Measurements from ENCODE around the gene MAST1. TPM values are rescaled to one million over a fixed set of nuclear protein-coding genes. Genes with fewer than 3 reads are reported as not detected.

The MAST1 gene
- total and polyA plus RNA-seq, 2 donors (not counting 1 experiment from before 2014, with no cell fraction given) = 0.39 to 1.1 TPM

DNA sequence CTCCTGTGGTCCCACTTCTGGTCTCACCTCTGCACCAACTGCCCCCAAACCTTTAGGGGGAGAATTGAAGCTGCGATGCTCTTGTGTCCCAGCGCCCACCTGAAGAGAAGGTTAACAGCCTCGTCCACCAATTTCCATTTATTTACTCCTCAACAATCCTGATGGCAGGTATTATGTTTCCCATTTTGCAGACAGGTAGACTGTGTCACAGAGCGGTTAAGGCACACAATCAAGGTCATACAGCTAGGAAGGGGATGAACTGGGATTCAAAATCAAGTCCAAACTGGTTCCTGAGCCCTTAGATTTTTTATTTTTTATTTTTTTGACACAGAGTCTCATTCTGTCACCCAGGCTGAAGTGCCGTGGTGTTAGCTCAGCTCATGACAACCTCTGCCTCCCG, 36.8 kb downstream of the MAST1 start:
- no peak overlapping the region for H3K4me3 Mint-ChIP-seq
- WGBS (ENCODE audit: insufficient coverage) = no CpG with 5 or more reads among the region's 6 CpGs
- intact Hi-C loops (cut with micrococcal nuclease) = no loop called here
- Histone ChIP-seq H4K20me1 (ENCODE audit: control insufficient read depth, insufficient read depth, low read length, poor library complexity, severe bottlenecking) (no peaks in the 10 kb centered on the region), H3K4me1 (ENCODE audit: control insufficient read depth in 2 of 2, insufficient read depth in 2 of 2, low read length in 2 of 2) (peaks cover 0 to 4% of the 10 kb centered on the region in 2 donors), H3K9me3 (ENCODE audit: control extremely low read depth in 1 of 3, control insufficient read depth in 2 of 3, insufficient read depth in 1 of 3, low read length in 2 of 3) (peaks cover 0 to 19% (median 0%) of the 10 kb centered on the region in 3 donors), H3K27me3 (replicated peaks in 1 of 4; ENCODE audit: control extremely low read depth in 1 of 4, control insufficient read depth in 3 of 4, insufficient read depth in 4 of 4, low read length in 3 of 4) (no peaks in the 10 kb centered on the region), H3K4me2 (replicated peaks; ENCODE audit: low read depth, low read length, poor library complexity, severe bottlenecking) (no peak overlapping the region), H3K4me3 (ENCODE audit: control extremely low read depth in 1 of 5, extremely low read depth in 1 of 5, insufficient read depth in 1 of 5, low read depth in 2 of 5, low read length in 4 of 5) (no peak overlapping the region), H3K27ac (ENCODE audit: low read length in 2 of 2) (no peak overlapping the region), H3K9ac (ENCODE audit: low read length) (no peak overlapping the region), H3K36me3 (replicated peaks in 1 of 2; ENCODE audit: control extremely low read depth in 1 of 2, control insufficient read depth in 1 of 2, extremely low read depth in 1 of 2, insufficient read depth in 2 of 2, low read length in 1 of 2) (peaks cover 0 to 28% of the 10 kb centered on the region in 2 experiments), H3K79me2 (ENCODE audit: control insufficient read depth, insufficient read depth, low read length) (peaks cover 10% of the 10 kb centered on the region), H2AFZ (ENCODE audit: insufficient read depth, low read depth, low read length, poor library complexity, severe bottlenecking) (no peak overlapping the region)
- peaks cover 4% of the 10 kb centered on the region for H3K9me3 Mint-ChIP-seq (ENCODE audit: insufficient read depth)
- H3K4me1 Mint-ChIP-seq = peaks cover 3% of the 10 kb centered on the region
- no peak for DNase-seq
- no peak for ATAC-seq (ENCODE audit: low read depth)
- H3K27ac Mint-ChIP-seq = no peak overlapping the region
- no peaks in the 10 kb centered on the region for H3K27me3 Mint-ChIP-seq
- no peak for TF ChIP-seq EZH2 (IDR thresholded peaks at IDR 0.05; ENCODE audit: borderline replicate concordance, insufficient read depth, low read depth, low read length, poor library complexity, severe bottlenecking)
- TF ChIP-seq, protein P1, sequence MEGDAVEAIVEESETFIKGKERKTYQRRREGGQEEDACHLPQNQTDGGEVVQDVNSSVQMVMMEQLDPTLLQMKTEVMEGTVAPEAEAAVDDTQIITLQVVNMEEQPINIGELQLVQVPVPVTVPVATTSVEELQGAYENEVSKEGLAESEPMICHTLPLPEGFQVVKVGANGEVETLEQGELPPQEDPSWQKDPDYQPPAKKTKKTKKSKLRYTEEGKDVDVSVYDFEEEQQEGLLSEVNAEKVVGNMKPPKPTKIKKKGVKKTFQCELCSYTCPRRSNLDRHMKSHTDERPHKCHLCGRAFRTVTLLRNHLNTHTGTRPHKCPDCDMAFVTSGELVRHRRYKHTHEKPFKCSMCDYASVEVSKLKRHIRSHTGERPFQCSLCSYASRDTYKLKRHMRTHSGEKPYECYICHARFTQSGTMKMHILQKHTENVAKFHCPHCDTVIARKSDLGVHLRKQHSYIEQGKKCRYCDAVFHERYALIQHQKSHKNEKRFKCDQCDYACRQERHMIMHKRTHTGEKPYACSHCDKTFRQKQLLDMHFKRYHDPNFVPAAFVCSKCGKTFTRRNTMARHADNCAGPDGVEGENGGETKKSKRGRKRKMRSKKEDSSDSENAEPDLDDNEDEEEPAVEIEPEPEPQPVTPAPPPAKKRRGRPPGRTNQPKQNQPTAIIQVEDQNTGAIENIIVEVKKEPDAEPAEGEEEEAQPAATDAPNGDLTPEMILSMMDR (IDR thresholded peaks at IDR 0.05) = no peak
- POLR2A ChIA-PET = no interaction called here
- CTCF ChIA-PET = no interaction called here

DNA sequence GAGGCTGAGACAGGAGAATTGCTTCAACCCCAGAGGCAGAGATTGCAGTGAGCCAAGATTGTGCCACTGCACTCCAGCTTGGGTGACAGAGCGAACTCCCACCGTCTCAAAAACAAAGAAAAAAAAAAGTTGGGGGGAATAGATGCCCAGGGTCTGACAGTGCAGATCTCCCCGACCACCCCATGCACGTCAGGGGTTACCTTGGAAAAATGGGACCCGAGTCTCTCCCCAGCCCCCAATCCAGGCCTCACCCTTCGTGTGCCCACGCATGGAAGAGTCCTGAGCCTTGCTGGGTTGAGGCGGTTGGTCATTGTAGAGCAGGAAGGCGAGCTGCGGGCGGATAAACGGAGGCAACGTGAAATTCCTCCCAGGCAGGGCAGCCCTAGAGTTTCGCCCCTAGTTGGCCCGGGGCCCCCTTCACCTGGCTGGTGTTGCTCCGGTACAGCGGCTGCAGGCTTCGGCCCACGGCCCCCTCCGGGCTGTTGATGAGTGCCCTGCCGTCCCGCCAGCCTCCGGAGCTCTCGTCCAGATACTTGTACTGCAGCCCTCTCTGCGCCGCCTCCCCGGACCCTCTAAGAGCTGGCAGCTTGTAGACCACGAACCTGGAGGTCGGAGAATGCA, 42.3 kb downstream of the MAST1 start:
- CTCF ChIA-PET = interaction anchor here (1.0 to 7.1 kb wide), 5 partner anchors 10 to 118 kb away, joined by 4 to 58 read pairs (median 5); partner anchors contain the start of gene GCDH
- H3K9ac ChIP-seq (ENCODE audit: low read length) = peak overlapping the region; percentile 90
- DNase-seq = no peak

More for the DNA sequence above, 42.3 kb downstream of the MAST1 start:
- no peaks in the 10 kb centered on the region for H3K27me3 ChIP-seq (replicated peaks in 1 of 4; ENCODE audit: control extremely low read depth in 1 of 4, control insufficient read depth in 3 of 4, insufficient read depth in 4 of 4, low read length in 3 of 4)
- intact Hi-C loops (cut with micrococcal nuclease) = loop anchor here (1.0 to 2.0 kb wide), 2 partner anchors 10 to 14 kb away; no protein-coding TSS in a partner anchor
- peak overlapping the region; percentile 80 for H2AFZ ChIP-seq (ENCODE audit: insufficient read depth, low read depth, low read length, poor library complexity, severe bottlenecking)
- peaks cover 0 to 20% of the 10 kb centered on the region in 2 experiments for H3K36me3 ChIP-seq (replicated peaks in 1 of 2; ENCODE audit: control extremely low read depth in 1 of 2, control insufficient read depth in 1 of 2, extremely low read depth in 1 of 2, insufficient read depth in 2 of 2, low read length in 1 of 2)
- Mint-ChIP-seq H3K9me3 (ENCODE audit: insufficient read depth) (no peaks in the 10 kb centered on the region), H3K27ac (peak overlapping the region; percentile 96), H3K4me1 (peaks cover 25% of the 10 kb centered on the region), H3K4me3 (peak overlapping the region; percentile 84), H3K27me3 (no peaks in the 10 kb centered on the region)
- POLR2A ChIA-PET = interaction anchor here (0.5 to 1.6 kb wide), 6 partner anchors 10 to 199 kb away, joined by 3 to 8 read pairs (median 4); partner anchors contain the start of gene GCDH
- H3K4me3 ChIP-seq (ENCODE audit: control extremely low read depth in 1 of 5, extremely low read depth in 1 of 5, insufficient read depth in 1 of 5, low read depth in 2 of 5, low read length in 4 of 5) = peak overlapping the region; percentile 58 to 97 (median 83)
- peaks cover 19 to 37% of the 10 kb centered on the region in 2 donors for H3K4me1 ChIP-seq (ENCODE audit: control insufficient read depth in 2 of 2, insufficient read depth in 2 of 2, low read length in 2 of 2)
- no peaks in the 10 kb centered on the region for H4K20me1 ChIP-seq (ENCODE audit: control insufficient read depth, insufficient read depth, low read length, poor library complexity, severe bottlenecking)
- 16% methylated on average over 28 of the region's 29 CpGs for WGBS (ENCODE audit: insufficient coverage)
- peaks cover 19% of the 10 kb centered on the region for H3K79me2 ChIP-seq (ENCODE audit: control insufficient read depth, insufficient read depth, low read length)
- peaks cover 0 to 40% (median 5%) of the 10 kb centered on the region in 3 donors for H3K9me3 ChIP-seq (ENCODE audit: control extremely low read depth in 1 of 3, control insufficient read depth in 2 of 3, insufficient read depth in 1 of 3, low read length in 2 of 3)
- peak overlapping the region; percentile 94 to 98 for H3K27ac ChIP-seq (ENCODE audit: low read length in 2 of 2)
- peak overlapping the region; percentile 90 for H3K4me2 ChIP-seq (replicated peaks; ENCODE audit: low read depth, low read length, poor library complexity, severe bottlenecking)
- ATAC-seq (ENCODE audit: low read depth) = peak; percentile 11
- no peak for TF ChIP-seq EZH2 (IDR thresholded peaks at IDR 0.05; ENCODE audit: borderline replicate concordance, insufficient read depth, low read depth, low read length, poor library complexity, severe bottlenecking)
- TF ChIP-seq, protein P1 (IDR thresholded peaks at IDR 0.05) = no peak
